ENCODE measurements around the gene PTGES3. TPM values are rescaled to one million over a fixed set of nuclear protein-coding genes. Genes with fewer than 3 reads are reported as not detected.

Gene PTGES3
- total and polyA plus RNA-seq, 12 donors: 43.7 to 139 (median 109) TPM

DNA sequence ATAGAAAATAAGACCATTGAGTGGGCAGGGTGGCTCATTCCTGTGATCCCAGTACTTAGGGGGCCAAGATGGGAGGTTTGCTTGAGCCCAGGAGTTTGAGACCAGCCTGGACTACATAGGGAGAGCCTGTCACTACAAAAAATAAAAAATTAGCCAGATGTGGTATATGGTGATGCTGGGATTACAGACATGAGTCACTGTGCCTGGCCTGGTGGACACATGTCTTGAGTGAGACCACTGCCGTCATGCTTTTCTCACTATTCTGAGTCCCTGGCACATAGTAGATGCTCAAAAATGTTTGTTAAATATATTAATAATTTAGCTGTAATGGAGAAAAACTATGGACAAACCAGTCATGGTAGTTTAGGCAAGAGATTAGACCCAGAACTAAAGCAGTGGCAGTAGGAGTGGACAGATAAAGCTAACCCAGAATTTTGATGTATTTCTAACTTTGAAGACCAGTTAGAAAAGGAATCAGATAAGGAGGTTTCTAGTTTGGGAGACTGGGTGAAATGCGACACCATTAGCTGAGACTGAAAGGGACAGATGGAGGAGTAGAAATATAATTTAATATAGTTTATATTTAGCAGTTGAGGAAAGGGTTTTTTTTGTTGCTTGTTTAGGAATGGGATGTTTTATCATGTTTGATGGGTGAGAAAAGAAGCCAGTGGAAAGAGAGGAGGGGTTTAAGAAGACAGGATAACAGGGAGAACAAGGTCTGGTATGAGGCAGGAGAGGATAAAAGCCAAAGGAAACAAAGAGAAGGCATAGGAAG lies 7.4 kb upstream of the PTGES3 start:
- 65 to 67% methylated on average over 2 of the region's 2 CpGs for WGBS, 2 donors
- Histone ChIP-seq H3K36me3 (no peaks in the 10 kb centered on the region), H3K9me3 (no peaks in the 10 kb centered on the region), H3K27ac (no peak overlapping the region), H3K4me1 (peaks cover 0 to 16% (median 0%) of the 10 kb centered on the region in 9 donors), H3K4me3 (no peak overlapping the region), H3K27me3 (no peaks in the 10 kb centered on the region)
- intact Hi-C loops (cut with DNase I): no loop called here
- no peak for DNase-seq
- no peak for TF ChIP-seq CTCF (IDR thresholded peaks at IDR 0.05)
- ATAC-seq: no peak

DNA sequence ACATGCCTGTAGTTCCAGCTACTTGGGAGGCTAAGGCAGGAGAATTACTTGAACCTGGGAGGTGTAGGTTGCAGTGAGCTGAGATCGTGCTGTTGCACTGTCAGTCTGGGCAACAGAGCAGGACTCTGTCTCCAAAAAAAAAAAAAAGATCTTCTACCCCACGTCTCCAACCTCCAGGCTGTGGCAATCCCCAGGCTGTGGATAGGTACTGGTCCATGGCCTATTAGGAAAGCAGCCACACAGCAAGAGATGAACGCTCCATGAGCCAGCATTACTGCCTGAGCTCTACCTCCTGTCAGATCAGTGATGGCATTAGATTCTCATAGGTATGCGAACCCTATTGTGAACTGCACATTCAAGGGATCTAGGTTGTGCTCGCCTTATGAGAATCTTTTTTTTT lies 6.1 kb upstream of the PTGES3 start:
- H3K4me1 ChIP-seq: peaks cover 0 to 9% (median 3%) of the 10 kb centered on the region in 9 donors
- ATAC-seq: no peak
- no peak for TF ChIP-seq CTCF (IDR thresholded peaks at IDR 0.05)

DNA sequence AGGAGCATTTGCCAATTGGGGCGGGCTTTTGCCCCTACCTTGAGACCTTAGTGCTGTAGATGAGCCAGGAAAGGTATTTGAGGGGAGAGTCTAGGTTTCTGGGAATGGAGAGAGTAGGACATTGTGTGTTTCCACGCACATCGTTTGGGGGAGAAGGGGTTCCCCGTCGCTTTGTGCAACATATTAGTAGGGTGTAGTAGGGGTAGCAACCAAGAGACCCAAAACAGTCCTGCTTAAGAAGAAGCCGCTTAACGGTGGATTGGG lies 694 bp upstream of the PTGES3 start:
- ATAC-seq (no peak), DNase-seq (no peak)
- TF ChIP-seq CTCF (IDR thresholded peaks at IDR 0.05): no peak
- Histone ChIP-seq H3K27ac (peak overlapping the region; percentile 76 to 100 (median 98)), H3K27me3 (no peaks in the 10 kb centered on the region), H3K9me3 (no peaks in the 10 kb centered on the region), H3K4me1 (peaks cover 5 to 43% (median 39%) of the 10 kb centered on the region in 9 donors), H3K4me3 (peak overlapping the region; percentile 4 to 99 (median 88)), H3K36me3 (peaks cover 0 to 9% (median 0%) of the 10 kb centered on the region in 9 donors)
- 4% methylated on average over 7 of the region's 7 CpGs for WGBS, 2 donors
- intact Hi-C loops (cut with DNase I): loop anchor here in 7 of 10 donors (1.0 to 5.0 kb wide), 7 partner anchors 34 to 44 kb away; partner anchors contain the start of genes ATP5F1B (in 6 of the 7) and NACA (in 3 of the 7)

More for the DNA sequence above, 6.1 kb upstream of the PTGES3 start:
- intact Hi-C loops (cut with DNase I): no loop called here
- H3K4me3 ChIP-seq: no peak overlapping the region
- DNase-seq: no peak
- H3K9me3 ChIP-seq: no peaks in the 10 kb centered on the region
- WGBS, 2 donors: 87 to 90% methylated on average over 5 of the region's 5 CpGs
- H3K27ac ChIP-seq: no peak overlapping the region
- no peaks in the 10 kb centered on the region for H3K27me3 ChIP-seq
- no peaks in the 10 kb centered on the region for H3K36me3 ChIP-seq

- H3K4me1 ChIP-seq: peaks cover 5 to 55% (median 51%) of the 10 kb centered on the region in 9 donors
- H3K4me3 ChIP-seq: peak overlapping the region; percentile 78 to 99 (median 90)
- intact Hi-C loops (cut with DNase I): loop anchor here in 7 of 10 donors (1.0 to 5.0 kb wide), 7 partner anchors 35 to 43 kb away; partner anchors contain the start of genes ATP5F1B (in 6 of the 7) and NACA (in 3 of the 7)
- H3K27ac ChIP-seq: peak overlapping the region; percentile 93 to 100 (median 98)
- 0% methylated on average over 53 to 62 of the region's 62 CpGs for WGBS, 2 donors
- peak; percentile 45 to 46 for DNase-seq
- peaks cover 0 to 18% (median 0%) of the 10 kb centered on the region in 9 donors for H3K36me3 ChIP-seq
- no peaks in the 10 kb centered on the region for H3K27me3 ChIP-seq
- TF ChIP-seq CTCF (IDR thresholded peaks at IDR 0.05): peak in 1 of 9 donors; percentile 8
- ATAC-seq: peak; percentile 14 to 77 (median 67)
- H3K9me3 ChIP-seq: no peaks in the 10 kb centered on the region
These were observed 608 bp downstream of the PTGES3 start for GRCh38 chr12:56687223-56688128.
